Adrenal gland (tissue), 12 donors: Measurements from ENCODE around the gene NLRC5. TPM values are rescaled to one million over a fixed set of nuclear protein-coding genes. Genes with fewer than 3 reads are reported as not detected.

Source experiments
- DNase-seq, 7 donors: peaks; one replicate each; pipeline ENCODE4 v3.0.0-alpha.2; 2019 to 2020
- H3K27ac ChIP-seq, 5 donors: fragments of 200-600 bp; sonication (generic) in 4 of 5; 1 replicate in 3 of 5; 2 replicates in 2 of 5; pipeline versions ENCODE4 v1.5.1 to v1.8.0; 2016 to 2020; ENCODE audit warnings: mild to moderate bottlenecking in 1 of 5
- H3K27me3 ChIP-seq: fragments of 200-600 bp; 2 replicates; pipeline ENCODE4 v1.8.0; 2021
- H3K36me3 ChIP-seq, 2 donors: fragments of 200-600 bp; replicated peaks in 1 of 2; 1 replicate in 1 of 2; 2 replicates in 1 of 2; pipeline versions ENCODE4 v1.5.1 to v1.8.0; 2018 to 2022
- H3K4me1 ChIP-seq, 2 donors: fragments of 200-600 bp; replicated peaks in 1 of 2; 1 replicate in 1 of 2; 2 replicates in 1 of 2; pipeline versions ENCODE4 v1.5.1 to v1.8.0; 2018 to 2021
- H3K4me3 ChIP-seq, 4 donors: fragments of 200-600 bp; sonication (generic) in 3 of 4; one replicate each; pipeline ENCODE4 v1.5.1; 2016 to 2018
- H3K9me3 ChIP-seq, 3 donors: fragments of 200-600 bp; sonication (generic) in 1 of 3; replicated peaks in 1 of 3; 1 replicate in 2 of 3; 2 replicates in 1 of 3; pipeline versions ENCODE4 v1.5.1 to v1.8.0; 2016 to 2021
- POLR2A ChIP-seq, 2 donors: fragments of 450-650 bp; IDR thresholded peaks; one replicate each; pipeline ENCODE4 v1.6.1; 2017; ENCODE audit warnings: antibody characterized with exemption in 2 of 2, mild to moderate bottlenecking in 2 of 2, moderate library complexity in 1 of 2
- WGBS, 4 donors: extraction: QIAGEN DNeasy Blood & Tissue Kit in 2 of 4; methylation state at CpG; one replicate each; pipeline versions ENCODE4 v1.1.5 to v1.1.7; 2013 to 2017; 5-methylcytosine and 5-hydroxymethylcytosine counted together
- intact Hi-C, 2 donors: fragments of 100-400 bp; cut with DNase I; formaldehyde crosslinking; loops; one replicate each; pipeline versions ENCODE4 v1.14.1 to v1.15.0; 2022 to 2023
- polyA plus RNA-seq, 3 donors: library from polyadenylated mRNA; stranded (reverse); fragments of 200-250 nt in 2 of 3; fragments of 350-450 nt in 1 of 3; fragmentation: Illumina TruSeq in 1 of 3; extraction: RNeasy Lipid Tissue Mini Kit (QIAGEN cat#74804) in 1 of 3; gene quantifications; one replicate each; pipeline ENCODE4 v1.2.3, GENCODE V29; 2013 to 2014
- total RNA-seq, 9 donors: library from RNA; depleted of rRNA in 4 of 9; stranded (reverse); fragments of >200 nt in 4 of 9; fragments of 120-200 nt in 1 of 9; fragmentation: NEBNext Ultra II Directional in 1 of 9; extraction: Animal tissue kit (Norgen Biotek cat#: 25700) in 1 of 9; gene quantifications; one replicate each; pipeline versions ENCODE4 v1.1.0 to v1.2.4, GENCODE V29; 2013 to 2023
- TF ChIP-seq, protein P1 (sequence below), 6 experiments: fragments of 450-650 bp in 4 of 6; fragments of 200-600 bp in 2 of 6; sonication (generic) in 1 of 6; IDR thresholded peaks; 1 replicate in 5 of 6; 2 replicates in 1 of 6; pipeline versions ENCODE4 v1.5.1 to v1.8.0; 2016 to 2021; ENCODE audit warnings: antibody characterized with exemption in 6 of 6, mild to moderate bottlenecking in 2 of 6, moderate library complexity in 1 of 6
- donor health status: healthy with polysubstance abuse.
- donor health status: Bipolar disorder and iron deficiency.
- donor health status: DM: yes; HTN: yes; CAD: no.
- donor health status: DM: no; HTN: no; CAD: no.
- donor health status: DM: no; HTN: no; CAD: no.
- donor health status: DM: yes; HTN: yes; CAD: no.

NLRC5 gene
- total and polyA plus RNA-seq, 12 donors = 6.0 to 89.0 (median 26.6) TPM

DNA sequence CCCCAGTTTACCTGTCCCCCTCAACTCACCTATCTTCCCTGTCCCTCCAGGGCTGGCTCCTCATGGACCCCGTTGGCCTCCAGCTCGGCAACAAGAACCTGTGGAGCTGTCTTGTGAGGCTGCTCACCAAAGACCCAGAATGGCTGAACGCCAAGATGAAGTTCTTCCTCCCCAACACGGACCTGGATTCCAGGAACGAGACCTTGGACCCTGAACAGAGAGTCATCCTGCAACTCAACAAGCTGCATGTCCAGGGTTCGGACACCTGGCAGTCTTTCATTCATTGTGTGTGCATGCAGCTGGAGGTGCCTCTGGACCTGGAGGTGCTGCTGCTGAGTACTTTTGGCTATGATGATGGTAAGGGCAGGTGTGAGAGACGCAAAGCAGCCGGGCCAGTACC is 31.3 kb downstream of the NLRC5 start:
- WGBS, 4 donors = 89 to 91% (median 91%) methylated on average over 7 to 8 of the region's 8 CpGs
- Histone ChIP-seq H3K4me3 (no peak overlapping the region), H3K27ac (no peak overlapping the region), H3K27me3 (no peaks in the 10 kb centered on the region), H3K9me3 (no peaks in the 10 kb centered on the region), H3K36me3 (peaks cover 0 to 14% of the 10 kb centered on the region in 2 donors), H3K4me1 (no peaks in the 10 kb centered on the region)
- intact Hi-C loops = no loop called here
- no peak for DNase-seq
- no peak for TF ChIP-seq POLR2A (IDR thresholded peaks at IDR 0.05)

DNA sequence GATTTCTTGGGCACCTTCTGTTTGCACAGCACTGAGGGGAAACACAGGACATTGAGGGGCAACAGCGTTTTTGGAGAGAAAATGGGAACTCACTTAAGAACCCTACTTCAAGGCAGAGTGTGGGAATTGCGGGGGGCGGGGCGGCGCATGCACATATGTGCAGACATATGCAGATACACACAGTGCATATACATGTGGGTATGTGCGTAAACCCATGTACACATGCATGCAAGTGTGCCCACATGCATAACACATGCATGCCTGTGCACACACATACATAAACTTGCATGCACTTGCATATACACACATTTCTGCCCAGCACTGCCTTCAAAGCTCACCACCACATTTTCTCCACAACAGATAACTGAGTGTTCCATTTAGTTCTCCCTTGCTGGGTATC is 32.4 kb downstream of the NLRC5 start:
- intact Hi-C loops = no loop called here
- Histone ChIP-seq H3K4me1 (no peaks in the 10 kb centered on the region), H3K27me3 (no peaks in the 10 kb centered on the region), H3K36me3 (peaks cover 0 to 14% of the 10 kb centered on the region in 2 donors), H3K9me3 (no peaks in the 10 kb centered on the region), H3K27ac (no peak overlapping the region), H3K4me3 (no peak overlapping the region)
- WGBS, 4 donors = 95 to 98% (median 96%) methylated on average over 6 of the region's 6 CpGs
- DNase-seq = no peak
- no peak for TF ChIP-seq POLR2A (IDR thresholded peaks at IDR 0.05)

DNA sequence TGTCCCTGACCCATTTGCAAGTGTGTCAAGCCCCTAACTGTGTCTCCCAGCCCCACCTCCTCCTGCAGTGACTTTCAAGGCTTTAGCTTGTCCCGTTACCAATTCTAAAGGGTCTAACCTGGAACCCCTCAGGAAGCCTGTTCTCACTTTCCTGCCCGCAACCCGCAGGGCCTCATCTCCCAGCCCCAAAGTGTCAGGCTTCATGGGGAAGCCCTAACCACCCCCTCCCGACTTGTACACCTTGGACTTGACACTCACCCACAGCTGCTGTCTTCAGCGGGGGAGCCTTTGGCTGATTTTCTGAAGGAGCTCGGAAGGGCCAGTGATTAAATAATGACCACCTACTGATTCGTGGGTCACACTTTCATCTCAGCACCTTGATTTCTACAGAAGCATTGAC is 33.1 kb downstream of the NLRC5 start:
- Histone ChIP-seq H3K27ac (no peak overlapping the region), H3K4me3 (no peak overlapping the region), H3K9me3 (no peaks in the 10 kb centered on the region), H3K4me1 (no peaks in the 10 kb centered on the region), H3K36me3 (peaks cover 0 to 14% of the 10 kb centered on the region in 2 donors), H3K27me3 (no peaks in the 10 kb centered on the region)
- intact Hi-C loops = no loop called here
- WGBS, 4 donors = 90 to 96% (median 92%) methylated on average over 7 of the region's 7 CpGs
- no peak for DNase-seq
- TF ChIP-seq, protein P1, sequence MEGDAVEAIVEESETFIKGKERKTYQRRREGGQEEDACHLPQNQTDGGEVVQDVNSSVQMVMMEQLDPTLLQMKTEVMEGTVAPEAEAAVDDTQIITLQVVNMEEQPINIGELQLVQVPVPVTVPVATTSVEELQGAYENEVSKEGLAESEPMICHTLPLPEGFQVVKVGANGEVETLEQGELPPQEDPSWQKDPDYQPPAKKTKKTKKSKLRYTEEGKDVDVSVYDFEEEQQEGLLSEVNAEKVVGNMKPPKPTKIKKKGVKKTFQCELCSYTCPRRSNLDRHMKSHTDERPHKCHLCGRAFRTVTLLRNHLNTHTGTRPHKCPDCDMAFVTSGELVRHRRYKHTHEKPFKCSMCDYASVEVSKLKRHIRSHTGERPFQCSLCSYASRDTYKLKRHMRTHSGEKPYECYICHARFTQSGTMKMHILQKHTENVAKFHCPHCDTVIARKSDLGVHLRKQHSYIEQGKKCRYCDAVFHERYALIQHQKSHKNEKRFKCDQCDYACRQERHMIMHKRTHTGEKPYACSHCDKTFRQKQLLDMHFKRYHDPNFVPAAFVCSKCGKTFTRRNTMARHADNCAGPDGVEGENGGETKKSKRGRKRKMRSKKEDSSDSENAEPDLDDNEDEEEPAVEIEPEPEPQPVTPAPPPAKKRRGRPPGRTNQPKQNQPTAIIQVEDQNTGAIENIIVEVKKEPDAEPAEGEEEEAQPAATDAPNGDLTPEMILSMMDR (IDR thresholded peaks at IDR 0.05) = no peak
- TF ChIP-seq POLR2A (IDR thresholded peaks at IDR 0.05) = no peak

DNA sequence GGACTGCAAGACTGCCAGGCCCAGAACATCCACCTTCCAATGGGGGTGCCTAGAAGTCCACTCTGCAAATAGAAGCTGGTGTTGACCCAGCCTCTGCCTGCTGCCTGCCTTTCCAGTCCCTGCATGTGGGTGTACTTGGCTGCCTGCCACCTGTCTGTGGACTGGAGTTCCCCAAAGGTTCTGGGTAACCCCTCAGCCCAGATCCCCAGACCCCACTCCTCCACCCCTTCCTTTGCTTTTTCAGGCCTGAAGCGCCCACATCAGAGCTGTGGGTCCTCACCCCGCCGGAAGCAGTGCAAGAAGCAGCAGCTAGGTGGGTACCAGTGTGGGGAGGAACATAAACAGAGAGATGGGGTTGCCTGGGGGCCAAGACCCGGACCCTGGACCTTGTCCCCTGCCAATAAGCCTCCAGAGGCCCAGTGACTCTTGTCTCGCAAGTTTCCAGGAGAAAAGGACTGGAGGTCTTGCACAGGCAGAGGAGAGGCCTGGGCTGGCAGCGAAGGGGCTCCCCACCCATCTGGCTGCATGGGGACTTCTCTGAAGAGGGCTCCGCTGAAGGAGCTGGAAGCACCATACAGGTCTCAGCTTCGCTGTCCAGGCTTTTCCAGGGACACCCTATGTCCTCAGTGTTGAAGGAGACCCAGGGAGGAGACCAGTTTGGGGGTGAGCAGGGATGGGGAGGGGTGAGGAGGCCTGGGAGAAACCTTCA is 34.3 kb downstream of the NLRC5 start:
- TF ChIP-seq, protein P1 (IDR thresholded peaks at IDR 0.05) = no peak
- no peak for TF ChIP-seq POLR2A (IDR thresholded peaks at IDR 0.05)
- Histone ChIP-seq H3K9me3 (no peaks in the 10 kb centered on the region), H3K27me3 (no peaks in the 10 kb centered on the region), H3K36me3 (peaks cover 0 to 14% of the 10 kb centered on the region in 2 donors), H3K4me1 (no peaks in the 10 kb centered on the region), H3K4me3 (no peak overlapping the region), H3K27ac (no peak overlapping the region)
- intact Hi-C loops = no loop called here
- no peak for DNase-seq
- WGBS, 4 donors = 92 to 97% (median 93%) methylated on average over 5 to 8 of the region's 8 CpGs

DNA sequence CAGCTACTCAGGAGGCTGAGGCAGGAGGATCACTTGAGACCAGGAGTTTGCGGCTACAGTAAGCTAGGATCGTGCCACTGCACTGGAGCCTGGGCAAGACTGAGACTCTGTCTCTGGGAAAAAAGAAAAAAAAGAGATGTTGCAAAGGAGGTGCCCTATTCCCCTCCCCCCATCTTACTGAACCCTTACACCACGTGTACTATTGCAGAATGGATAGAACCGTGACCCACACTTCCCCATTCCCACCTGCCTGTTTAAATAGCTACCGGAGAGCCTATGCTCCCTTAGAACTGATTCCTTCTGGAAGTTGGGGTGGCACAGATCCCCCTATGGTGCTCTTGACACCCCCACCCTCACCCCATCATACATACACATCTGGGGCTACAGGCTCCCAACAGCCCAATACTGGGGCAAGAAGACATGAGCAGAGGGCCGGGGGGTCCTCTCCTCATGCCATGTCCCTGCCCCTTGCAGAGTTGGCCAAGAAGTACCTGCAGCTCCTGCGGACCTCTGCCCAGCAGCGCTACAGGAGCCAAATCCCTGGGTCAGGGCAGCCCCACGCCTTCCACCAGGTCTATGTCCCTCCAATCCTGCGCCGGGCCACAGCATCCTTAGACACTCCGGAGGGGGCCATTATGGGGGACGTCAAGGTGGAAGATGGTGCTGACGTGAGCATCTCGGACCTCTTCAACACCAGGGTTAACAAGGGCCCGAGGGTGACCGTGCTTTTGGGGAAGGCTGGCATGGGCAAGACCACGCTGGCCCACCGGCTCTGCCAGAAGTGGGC is 35.7 kb downstream of the NLRC5 start:
- Histone ChIP-seq H3K36me3 (peaks cover 0 to 14% of the 10 kb centered on the region in 2 donors), H3K9me3 (no peaks in the 10 kb centered on the region), H3K27ac (no peak overlapping the region), H3K27me3 (no peaks in the 10 kb centered on the region), H3K4me3 (no peak overlapping the region), H3K4me1 (no peaks in the 10 kb centered on the region)
- TF ChIP-seq, protein P1 (IDR thresholded peaks at IDR 0.05) = no peak
- no peak for TF ChIP-seq POLR2A (IDR thresholded peaks at IDR 0.05)
- 91 to 97% (median 94%) methylated on average over 15 to 19 of the region's 19 CpGs for WGBS, 4 donors
- DNase-seq = no peak
- intact Hi-C loops = no loop called here
